Epidermal melanocyte (primary cell): ENCODE results near the gene TMEM266.

ENCODE experiments used
- DNase-seq: peaks from one replicate; pipeline ENCODE4 v3.0.0; 2011; ENCODE audit warnings: low spot score; ENCODE audit not compliant: insufficient read length

The TMEM266 gene

DNA sequence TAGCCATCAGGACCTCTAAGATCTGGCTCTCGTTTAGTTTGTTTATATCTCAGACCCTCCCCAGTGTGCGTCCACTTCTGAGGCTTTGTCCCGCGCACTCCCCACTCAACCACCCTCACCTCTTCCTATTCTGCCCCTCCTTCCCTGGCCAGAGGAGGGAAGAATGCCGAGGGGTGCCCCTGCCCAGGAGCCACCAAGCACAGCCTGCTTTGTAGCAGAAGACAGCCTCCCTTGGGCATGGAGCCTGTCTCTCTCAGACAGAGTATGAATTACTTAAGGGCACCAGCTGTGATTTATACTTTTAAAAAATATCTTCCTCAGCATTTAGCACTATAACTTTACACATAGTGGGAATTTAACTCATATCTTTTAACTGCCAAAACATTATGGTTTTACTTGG is 6.0 kb downstream of the TMEM266 start:
- no peak for DNase-seq

DNA sequence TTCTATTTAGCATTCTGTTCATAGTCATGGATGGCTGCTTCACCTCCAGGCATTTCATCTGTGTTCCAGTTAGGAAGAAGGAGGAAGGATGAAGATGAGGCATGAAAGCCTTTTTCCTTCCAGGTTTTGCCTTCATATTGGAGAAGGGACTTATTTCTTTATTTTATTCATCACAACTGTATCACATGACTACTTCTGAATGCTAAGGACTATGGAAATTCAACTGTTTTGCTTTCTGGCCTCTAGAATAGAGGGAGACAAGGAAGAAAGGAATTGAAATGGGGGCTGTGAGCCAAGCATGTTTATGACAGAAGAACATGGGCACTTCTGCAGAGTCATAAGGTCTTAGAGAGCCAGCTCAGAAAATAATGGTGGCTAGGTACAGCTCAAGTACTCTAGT is 10.4 kb downstream of the TMEM266 start:
- DNase-seq: no peak

DNA sequence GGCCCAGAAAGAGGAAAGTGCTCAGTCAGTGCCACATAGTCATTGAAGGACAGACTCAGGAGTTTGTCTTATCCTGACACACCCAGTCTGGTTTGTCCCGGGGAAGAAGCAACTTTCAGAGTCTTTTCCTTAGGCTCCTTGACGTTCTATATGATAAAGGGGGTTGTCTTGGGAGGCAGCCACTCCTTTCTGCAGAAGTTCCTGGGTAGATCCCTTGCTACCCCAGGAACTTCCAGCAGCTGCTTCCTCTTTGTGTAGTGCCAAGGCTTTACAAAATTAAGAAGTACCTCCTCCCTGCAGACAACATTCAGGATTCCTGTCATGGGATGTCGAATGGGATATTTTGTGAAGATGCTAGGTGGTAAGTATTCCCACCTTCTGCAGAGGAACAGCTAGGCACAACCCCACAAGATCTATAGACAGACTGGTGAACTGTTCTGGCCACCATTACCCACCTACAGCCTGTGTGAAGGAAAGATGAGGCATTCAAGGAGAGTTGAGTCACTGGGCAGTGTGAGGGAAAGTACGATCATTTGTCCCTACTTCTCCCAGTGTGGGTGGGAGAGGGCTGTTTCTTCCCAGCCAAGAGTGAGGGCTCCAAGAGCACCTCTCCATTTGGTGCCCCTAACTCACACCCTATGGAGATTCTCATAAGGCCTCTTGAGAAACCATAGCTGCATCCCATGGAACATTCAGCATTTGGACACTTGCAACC is 11.3 kb downstream of the TMEM266 start:
- DNase-seq: no peak

DNA sequence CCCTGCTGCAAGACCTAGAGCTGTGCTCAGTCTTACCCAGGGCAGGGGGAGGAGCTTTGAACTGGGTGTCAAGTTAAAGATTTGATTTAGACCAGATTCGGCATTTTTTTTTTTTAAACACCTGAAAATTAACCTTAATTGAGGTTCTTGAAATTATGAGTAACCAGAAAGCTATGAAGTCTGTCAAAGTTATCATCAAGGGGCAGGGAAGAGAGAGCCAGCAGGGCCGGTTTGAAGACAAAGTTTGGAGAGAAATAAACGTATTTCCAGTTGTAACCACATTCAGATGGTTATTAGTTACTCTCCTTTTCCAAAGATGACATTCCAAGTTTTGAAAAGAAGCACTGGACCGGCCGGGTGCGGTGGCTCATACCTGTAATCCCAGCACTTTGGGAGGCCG is 12.0 kb downstream of the TMEM266 start:
- DNase-seq: no peak

DNA sequence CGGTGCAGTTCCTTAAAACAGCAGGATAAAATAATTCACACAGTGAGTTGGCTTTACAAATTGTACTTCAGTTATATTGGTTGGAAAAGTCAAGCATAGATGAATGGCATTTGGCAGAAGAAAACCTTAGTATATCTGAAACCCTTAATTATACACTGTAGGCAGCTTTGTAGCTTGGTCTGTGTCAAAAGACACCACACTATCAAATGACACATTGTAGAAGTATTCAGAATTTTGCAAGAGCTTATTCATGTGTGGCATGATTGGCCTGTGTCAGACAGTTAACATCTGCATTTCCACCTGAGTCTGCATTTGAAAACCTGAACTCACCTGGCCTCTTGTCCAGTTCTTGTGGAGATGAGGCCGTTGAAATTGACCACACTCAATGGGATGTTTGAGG is 13.8 kb downstream of the TMEM266 start:
- no peak for DNase-seq

DNA sequence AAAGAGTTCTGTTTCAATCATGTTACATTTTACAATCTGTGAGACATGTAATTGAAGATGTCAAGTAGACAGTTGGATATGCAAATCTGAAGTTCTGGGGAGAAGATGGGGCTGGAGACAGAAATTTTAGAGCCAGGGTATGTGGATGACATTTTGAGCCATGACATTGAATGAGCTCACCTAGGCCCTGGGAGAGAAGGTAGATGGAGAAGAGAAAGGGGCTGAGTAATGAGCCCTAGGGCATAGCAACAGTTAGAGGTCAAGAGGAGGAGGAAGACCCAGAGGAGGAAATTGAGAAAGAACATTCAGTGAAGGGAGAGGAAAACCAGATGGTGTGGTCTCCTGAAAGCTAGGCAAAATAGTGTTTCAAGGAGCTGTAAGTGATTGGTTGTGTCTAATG is 15.3 kb downstream of the TMEM266 start:
- DNase-seq: no peak

DNA sequence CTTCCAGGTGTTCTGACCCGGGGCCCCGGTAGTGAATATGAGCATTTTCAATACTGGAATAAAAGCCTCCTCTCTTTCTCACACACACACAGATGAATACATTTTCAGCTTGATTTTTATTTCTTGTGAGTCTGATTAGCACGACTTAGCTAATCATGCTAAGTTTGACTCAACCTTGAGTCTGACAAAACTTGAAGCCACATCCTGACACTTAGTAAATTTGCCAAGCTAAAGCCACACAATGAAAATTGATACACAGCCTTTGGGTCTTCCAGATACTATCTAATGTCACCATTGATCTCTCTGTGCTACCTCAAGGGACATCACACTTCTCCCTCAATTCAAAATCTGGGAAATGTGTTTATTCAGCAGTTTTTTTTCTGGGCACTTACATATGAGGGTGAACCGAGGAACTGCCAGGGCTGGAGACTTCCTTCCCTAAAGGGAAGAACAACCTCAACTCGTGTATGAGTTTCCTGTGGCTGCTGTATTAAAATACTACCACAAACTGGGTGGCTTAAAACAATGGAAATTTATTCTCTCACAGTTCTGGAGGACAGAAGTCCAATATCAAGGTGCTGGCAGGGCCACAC is 18.6 kb downstream of the TMEM266 start:
- DNase-seq: no peak

DNA sequence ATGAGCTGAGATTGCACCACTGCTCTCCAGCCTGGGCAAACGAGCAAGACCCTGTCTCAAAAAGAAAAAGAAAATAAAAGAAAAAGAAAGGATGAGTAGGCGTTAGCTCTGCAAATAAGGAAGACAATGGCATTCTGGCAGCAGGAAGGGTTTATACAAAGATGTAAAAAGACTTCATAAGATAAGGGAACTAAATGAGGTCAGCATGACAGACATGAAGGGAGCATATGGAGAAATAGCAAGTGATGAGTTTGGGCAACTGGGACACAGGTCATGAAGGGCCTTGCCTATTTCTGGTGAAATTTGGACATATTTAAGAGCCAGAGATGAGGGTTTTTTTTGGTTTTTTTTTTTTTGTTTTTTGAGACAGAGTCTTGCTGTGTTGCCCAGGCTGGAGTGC is 24.5 kb downstream of the TMEM266 start:
- no peak for DNase-seq

DNA sequence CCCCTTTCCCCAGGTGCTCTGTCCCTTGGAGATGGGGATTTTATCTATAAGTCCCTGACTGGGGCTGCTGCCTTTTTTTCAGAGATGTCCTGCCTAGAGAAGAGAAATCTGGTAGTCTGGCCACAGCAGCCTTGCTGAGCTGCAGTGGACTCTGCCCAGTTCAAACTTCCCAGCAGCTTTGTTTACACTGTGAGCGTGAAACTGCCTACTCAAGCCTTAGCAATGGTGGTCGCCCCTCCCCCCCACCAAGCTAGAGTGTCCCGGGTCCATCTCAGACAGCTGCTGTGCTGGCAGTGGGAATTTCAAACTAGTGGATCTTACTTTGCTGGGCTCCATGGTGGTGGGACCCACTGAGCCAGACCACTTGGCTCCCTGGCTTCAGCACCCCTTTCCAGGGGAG is 38.9 kb downstream of the TMEM266 start:
- DNase-seq: no peak

DNA sequence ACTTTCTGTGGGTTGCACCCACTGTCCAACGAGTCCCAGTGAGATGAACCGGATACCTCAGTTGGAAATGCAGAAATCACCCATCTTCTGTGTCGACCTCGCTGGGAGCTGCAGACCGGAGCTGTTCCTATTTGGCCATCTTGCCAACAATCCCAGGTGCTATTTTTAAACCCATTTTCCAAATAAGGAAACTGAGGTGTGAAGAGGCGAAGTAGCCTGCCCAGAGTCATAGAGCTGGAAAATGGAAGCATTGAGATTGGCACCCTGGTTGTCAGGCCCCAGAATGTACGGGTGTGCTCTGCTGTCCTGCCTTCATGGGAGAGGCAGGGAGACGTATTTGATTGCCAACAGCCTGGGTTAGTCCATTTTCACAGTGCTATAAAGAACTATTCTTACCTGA is 39.6 kb downstream of the TMEM266 start:
- DNase-seq: no peak

DNA sequence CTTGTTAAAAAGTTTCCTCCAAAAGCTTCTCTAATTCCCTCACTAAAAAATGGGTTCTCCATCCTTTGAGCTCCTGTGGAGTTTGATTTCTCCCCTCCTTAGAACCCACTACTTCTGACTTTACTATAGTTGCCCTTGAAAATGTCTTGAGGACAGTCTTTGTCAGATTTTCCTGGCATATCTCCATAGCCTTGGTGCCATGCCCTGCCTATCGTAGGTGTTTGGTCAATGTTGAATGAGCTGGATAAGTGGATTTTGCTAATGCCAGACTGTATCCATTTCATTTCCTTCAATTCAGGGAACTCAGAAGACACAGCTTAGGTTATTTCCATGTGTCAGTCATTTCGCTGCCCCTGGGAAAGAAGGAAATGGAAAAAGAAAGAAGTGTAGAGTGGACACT is 40.6 kb downstream of the TMEM266 start:
- DNase-seq: no peak

DNA sequence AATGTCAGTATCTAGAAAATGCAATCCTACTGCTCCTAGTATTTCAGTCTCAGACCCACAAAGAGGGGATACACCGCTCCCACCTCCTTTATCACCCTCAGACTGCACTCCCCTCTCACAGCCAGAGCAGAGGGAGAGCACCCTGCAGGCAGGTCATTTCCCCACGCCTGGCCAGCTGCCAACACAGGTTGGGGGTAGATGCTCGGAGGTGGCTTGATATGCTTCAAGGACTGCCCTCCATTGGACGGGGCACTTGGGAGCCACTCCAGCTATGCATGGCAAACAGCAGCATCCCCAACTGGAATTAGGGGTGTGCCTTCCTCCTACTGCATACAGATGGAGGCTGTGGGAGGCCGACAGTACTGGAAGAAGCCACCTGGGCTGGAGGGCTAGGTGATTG is 41.9 kb downstream of the TMEM266 start:
- no peak for DNase-seq

DNA sequence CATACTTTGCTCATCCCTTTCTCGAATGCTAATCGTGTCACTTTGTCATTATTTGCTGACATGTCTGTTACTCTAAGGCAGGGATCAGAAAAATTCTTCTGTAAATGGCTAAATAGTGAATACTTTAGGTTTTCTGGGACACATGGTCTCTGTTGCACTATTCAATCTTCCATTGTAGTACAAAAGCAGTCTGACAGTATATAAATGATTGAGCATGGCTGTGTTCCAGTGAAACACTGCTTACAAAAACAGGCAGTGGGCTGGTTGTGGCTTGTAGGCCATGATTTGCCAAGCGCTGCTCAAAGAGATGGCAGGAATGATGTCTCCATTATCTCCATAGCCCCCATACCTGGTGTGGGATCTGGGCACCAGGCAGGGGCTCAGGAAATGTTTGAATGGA is 45.6 kb downstream of the TMEM266 start:
- no peak for DNase-seq

DNA sequence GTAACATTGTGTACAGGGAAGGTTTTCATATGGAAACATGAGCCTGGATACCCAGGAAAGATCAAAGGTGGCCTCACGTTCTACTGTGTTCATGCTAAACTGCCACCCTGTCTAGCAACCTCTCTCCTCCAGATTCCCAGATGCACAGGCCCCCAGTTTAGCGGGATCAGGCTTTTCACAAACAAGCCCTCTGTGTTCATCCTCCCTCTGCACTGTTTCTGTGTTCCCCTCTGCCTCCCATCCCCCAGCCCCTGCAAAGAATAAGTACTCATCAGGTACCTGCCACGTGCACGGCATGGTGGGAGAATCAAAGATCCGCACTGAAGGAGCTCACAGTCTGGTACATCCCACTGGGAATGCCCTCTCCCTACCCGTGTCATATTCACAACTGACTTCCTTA is 46.1 kb downstream of the TMEM266 start:
- DNase-seq: no peak

DNA sequence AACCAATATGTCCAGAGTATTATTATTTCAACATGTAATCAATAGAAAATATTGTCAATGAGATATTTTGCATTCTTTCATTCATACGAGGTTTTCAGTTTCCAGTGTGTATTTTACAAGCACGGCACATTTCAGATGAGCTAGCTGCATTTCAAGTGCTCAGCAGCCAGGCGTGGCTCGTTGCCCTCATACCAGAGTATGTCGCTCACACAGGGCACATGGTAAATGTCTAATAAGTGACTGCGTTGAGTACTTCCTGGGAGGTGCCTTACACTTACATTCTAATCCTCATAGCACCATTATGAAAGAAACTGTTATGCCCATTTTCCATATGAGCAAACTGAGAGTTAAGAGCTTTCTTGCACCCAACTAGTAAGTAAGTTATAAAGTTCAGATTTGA is 47.4 kb downstream of the TMEM266 start:
- no peak for DNase-seq

DNA sequence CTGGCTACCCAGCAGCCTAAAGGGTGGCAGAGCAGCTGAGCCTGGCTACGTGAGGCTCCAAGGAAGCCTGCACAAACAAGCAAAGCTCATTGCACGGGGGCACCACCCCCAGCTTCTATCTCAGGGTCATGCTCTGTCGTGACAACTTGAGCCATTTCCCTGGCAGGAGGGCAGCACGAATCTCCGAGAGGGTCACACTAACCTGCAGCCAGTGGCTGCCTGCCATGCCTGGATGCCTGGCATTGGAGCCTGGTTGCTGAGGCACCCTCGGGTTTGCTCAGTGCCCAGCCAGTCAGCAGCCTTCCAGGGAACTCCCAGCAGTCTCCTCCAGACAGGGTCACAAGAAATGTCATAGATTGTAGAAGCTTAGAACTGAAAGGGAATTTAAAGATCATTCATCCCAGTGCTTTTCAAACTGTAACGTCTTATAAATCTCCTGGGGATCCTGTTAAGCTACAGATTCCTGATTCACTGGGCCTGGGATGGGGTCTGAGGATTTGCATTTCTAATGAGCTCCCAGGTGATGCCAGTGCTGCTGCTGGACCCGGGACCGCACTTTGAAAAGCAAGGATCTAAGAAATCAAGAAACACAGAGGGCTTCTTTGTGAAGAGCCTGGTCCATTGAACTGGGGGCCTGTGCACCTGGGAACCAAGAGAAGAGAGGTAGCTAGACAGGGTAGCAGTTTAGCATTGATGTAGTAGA is 48.4 kb downstream of the TMEM266 start:
- DNase-seq: no peak

DNA sequence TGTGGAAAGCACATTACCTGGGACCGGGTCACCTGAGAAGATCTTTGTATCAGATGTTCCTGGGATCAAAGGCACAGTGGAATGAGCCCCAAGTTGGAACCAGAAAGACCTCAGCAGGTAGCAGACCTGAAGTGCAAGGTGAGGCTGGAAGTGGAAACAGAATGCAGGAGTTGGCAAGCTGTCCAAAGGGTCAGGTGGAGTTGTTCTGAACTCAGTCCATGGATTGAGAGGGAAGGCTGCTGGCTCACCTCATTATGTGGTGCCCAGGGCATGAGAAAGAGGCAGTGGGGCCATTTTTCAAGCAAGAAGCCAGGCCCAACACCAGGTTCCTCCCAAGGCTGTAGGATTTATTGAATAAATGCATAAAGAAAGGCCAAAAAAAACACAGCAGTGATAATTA is 49.3 kb downstream of the TMEM266 start:
- no peak for DNase-seq

DNA sequence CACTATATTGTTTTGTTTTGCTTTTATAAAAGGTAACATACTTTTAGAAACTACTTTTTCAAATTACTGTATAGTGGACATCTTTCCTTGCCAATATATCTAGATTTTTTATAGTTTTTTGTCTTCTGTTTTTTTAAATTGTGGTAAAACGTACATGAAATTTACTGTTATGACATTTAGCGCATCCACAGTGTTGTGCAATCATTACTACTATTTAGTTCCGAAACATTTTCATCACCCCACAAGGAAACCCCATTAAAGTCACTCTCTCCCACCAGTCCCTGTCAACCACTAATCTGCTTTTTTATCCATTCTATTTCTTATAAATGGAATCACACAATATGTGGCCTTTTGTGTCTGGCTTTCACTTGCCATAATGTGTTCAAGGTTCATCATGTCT is 54.8 kb downstream of the TMEM266 start:
- no peak for DNase-seq

DNA sequence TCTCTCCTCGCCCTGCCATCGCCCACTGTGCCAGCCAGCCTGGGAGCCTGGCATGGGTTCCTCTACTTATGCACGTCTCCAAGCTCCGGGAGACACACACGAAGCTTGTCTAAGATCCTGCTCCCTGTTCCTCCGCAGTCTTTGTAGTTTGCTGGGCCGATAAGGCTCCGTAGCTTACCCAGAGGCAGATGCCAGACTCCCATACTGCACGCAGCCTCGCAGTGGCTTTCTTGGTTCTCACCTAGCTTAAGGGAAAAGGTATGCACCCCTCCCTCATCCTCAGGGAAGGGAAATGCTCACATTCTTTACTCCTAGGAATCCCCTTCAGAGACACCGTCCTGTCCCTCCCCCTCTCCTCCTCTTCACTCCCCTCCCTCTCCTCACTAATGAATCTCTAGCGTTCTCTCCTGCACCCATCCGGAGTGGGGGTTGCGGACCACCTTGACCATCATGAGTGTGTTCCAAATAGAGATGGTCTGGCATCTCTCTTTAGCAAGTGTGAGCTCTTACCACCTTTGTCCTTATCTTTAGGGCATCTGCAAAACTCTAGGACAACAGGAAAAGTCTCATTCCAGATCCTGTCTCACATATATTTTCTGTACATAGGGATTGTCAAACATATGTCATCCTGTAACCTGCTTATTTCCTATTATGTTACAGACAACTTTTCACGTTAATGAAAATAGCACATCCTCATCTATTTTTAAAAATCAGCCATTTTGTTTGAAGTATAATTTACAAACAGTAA is 56.5 kb downstream of the TMEM266 start:
- DNase-seq: no peak

DNA sequence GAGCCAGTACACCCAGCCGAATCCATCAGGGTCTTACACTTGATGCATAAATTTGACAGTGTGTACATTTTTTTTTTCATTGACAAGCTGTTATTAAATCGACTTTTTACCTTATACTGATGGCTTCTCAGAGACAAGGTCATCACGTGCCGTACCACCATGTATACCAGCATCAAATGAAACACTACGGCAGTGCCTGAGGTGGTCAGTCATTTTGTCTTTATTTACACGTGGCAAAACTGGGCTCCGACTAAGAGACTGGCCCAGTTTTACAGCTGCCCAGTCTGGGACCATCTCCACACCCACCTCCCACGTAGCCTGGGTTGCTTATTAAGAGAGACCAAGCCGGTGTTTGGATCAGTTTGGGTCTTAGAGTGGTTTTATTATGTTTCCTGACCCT is 57.4 kb downstream of the TMEM266 start:
- no peak for DNase-seq

DNA sequence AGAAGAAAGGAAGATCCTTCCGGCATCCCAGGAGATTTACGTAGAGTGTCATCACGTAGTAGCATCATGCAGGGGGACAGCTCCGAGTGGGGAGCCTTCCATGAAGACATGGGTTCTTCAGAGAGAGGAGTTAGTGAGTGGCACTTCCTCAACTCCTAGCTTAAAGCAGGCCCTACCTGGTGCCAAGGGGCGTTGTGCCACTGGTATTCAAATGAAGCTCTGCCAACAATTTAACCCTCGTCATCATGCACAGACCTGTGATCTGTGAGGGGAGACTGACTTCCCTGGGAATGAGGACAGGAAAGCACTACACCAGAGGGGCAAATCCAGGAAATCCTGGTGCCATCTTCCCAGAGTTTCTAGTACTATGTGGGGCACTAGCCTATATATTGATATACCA is 59.0 kb downstream of the TMEM266 start:
- no peak for DNase-seq

DNA sequence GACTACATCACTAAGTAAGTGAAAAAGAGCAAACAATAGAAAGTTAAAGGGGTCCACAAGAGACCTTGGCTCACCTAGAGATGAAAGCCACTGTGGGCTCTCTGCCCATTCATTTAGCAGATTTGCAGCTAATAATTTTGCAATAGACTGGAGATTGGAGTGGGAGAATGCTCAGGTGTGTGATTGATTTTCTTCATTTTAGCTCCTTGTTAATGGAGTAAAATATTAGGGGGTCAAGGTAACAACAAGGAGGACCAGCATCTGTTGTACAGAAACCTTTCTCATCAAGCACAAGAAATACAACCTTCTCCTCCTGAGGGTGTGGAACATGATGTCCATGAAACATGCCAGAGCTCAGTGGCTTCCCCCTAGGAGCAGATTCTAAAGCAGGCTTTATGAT is 63.2 kb downstream of the TMEM266 start:
- DNase-seq: no peak
